NCI-H128 (cell line): ENCODE results near the gene SLAIN2.
"Not testable (repeated sequence)": the region's sequence is repeated elsewhere in the genome, so short reads cannot be mapped to it uniquely, and the experiment has no call there.

Experiments used
- DNase-seq: peaks from one replicate; lab custom pipeline; 2025; ENCODE audit not compliant: unreplicated experiment; lab: John Stamatoyannopoulos, UW

SLAIN2 gene

DNA sequence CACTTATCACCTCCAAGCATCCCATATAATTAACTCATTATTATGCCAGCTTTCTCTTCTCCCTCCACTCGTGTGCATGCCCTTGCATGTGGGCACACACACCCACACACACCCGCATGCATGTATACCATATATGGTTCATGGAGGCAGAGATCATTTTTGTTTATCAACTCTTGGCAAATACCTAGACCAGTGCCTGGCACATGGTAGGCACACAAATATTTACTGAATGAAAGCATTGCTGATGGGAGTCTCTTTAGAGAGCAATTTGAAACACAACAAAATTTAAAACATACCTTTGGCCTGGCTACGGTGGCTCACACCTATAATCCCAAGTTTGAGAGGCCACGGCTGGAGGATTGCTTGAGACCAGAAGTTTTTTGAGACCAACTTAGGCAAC lies 90.7 kb downstream of the SLAIN2 start:
- DNase-seq = no peak

DNA sequence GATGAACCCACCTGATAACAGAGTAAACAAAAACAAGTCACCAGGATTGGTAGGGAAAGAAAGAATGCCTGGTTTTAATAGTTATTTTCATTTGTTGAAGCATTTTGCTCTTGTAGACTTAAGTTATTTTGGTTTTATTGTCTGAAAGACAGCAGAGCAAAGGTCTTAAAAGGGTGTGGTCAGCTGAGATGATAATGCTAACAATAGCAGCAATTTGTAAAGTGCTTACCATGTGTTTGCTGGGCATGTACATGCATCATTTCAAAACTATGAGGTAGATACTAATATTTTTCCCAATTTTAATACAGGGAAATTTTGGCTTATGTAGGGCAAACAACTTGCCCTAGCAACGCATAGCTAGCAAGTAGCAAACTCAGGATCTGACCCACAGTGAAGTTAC lies 95.0 kb downstream of the SLAIN2 start:
- no peak for DNase-seq

DNA sequence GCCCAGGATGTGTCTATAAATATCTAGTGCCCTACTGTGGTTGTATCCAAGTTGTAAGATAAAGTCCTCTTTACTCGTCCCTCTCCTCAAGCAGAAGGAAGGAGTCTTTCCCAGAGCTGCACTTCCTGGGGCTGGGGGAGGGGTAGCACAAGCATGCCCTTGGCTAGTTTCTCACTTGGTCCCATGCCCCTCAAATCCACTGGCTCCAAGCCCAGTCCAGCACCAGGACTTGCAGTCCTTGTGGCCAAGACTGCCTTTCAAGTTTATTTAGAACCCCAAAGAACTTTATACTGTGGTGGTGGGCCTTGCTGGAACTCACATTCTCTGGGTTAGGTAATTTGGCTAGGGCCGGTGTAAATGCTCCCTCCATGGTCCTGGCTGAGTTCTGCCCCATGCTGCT lies 98.7 kb downstream of the SLAIN2 start:
- DNase-seq = no peak

DNA sequence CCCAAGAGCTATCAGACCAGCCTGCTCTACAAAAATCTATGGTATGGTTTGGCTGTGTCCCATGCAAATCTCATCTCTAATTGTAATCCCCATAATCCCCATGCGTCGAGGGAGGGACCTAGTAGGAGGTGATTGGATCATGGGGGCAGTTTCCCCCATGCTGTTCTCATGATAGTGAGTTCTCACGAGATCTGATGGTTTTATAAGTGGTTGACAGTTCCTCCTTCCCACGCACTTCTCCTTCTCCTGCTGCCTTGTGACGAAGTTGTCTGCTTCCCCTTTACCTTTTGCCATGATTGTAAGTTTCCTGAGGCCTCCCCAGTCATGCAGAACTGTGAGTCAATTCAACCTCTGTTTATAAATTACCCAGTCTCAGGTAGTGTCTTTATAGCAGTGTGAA lies 99.6 kb downstream of the SLAIN2 start:
- DNase-seq = not testable (repeated sequence)

DNA sequence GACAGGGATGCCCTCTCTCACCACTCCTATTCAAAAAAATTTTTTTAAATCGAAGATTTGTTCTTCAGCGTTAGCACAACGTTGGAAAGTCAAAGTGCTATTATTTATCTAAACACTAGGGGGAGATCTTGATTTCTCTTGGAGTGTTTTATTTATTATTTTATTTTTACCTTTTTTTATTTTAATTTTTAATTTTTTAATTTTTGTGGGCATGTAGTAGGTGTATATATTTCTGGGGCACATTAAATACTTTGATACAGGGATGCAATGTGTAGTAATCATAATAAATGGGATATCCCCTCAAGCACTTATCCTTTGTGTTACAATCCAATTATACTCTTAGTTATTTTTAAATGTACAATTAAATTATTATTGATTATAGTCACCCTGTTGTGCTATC lies 104.4 kb downstream of the SLAIN2 start:
- DNase-seq = no peak

DNA sequence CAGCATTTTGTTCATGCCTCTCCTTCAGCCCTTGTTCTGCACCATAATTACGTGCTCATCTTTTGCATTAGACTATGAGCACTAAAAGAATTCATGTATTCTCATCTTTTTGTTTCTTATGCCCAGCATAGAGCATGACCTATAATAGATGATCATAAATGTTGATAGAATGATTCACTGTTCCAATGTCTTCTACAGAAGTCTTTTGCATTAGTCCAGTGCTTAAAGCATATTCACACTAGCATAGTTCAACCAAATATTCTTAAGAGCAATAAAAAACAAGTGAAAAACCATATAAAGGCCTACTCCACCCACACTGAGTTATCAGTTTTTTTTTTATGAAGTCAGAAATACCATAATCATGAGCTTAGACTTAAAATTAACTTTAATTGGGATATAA lies 105.3 kb downstream of the SLAIN2 start:
- DNase-seq = no peak

DNA sequence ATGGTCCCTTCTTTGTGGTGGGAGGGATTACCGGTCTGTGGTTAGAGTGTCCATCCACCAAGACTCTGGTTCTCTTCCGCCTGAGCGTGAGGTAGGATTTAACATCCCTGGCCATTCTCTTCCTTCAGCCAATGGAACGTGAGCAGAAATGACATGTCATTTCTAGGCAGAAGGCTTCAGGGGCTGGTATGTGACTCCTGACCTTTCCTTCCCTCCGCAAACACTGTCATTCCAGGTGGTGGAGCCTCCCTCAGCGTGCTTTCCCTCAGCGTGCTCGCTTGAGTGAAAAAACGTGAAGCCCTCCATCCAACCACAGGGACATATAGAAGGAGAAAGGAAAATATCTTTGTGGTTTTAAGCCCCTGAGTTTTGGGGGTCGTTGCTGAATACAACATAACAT lies 107.8 kb downstream of the SLAIN2 start:
- no peak for DNase-seq

DNA sequence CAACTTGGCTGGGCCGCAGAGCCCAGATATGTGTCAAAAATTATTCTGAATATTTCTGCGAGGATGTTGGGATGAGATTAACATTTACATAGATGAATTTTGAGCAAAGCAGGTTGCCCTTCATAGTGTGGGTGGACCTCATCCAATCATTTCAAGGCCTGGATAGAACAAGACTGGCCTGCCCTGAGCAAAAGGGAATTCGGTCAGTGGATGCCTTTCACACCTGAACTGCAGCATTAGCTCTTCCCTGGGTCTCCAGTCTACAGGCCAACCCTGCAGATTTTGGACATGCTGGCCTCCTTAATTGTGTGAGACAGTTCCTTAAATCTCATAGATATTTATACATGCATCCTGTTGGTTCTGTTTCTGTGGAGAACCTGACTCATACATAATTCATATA lies 109.4 kb downstream of the SLAIN2 start:
- no peak for DNase-seq

DNA sequence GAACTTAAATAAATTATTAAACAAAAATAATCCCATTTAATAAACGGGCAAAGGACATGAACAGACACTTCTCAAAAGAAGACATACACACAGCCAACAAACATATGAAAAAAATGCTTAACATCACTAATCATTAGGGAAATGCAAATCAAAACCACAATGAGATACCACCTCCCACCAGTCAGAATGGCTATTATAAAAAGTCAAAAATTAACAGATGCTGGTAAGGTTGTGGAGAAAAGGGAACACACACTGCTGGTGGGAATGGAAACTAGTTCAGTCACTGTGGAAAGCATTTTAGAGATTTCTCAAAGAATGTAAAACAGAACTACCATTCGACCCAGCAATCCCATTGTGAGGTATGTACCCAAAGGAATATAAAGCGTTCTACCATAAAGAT lies 110.3 kb downstream of the SLAIN2 start:
- not testable (repeated sequence) for DNase-seq

DNA sequence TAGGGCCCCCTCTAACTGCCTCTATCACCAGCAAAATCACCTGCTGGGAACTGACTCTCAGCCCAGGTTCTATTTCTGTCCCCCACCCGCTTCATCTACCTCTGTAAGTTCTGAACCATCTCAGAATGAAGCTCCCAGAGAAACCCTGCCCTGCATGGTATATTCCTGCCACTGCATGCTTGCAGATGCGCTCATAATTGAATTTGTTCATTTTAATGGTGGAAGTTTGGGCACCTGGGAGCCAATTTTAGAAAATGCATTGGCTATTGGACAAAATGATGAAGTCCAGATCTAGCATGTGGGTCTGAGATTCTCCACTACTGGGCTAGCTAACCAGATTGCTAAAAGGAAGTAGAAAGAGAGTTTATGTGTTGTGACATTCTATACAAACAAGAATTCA lies 113.3 kb downstream of the SLAIN2 start:
- no peak for DNase-seq

DNA sequence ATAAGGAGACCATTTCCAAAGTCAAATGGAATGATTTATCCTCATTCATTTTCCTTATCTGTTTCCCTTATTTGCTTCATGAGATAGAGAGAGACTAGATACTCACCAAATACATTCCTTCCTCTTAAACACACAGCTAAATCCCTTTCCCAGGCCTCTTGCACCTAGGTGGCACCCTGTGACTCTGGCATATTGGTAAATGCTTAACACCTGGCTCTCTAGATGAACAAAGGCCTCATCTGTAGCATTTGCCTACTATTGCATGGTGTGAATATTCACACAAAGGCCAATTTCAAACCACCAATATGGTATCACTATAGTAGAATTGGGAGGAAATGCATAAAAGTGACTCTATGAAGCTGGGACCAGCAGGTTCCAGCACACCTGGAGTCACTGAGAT lies 119.7 kb downstream of the SLAIN2 start:
- DNase-seq = no peak

DNA sequence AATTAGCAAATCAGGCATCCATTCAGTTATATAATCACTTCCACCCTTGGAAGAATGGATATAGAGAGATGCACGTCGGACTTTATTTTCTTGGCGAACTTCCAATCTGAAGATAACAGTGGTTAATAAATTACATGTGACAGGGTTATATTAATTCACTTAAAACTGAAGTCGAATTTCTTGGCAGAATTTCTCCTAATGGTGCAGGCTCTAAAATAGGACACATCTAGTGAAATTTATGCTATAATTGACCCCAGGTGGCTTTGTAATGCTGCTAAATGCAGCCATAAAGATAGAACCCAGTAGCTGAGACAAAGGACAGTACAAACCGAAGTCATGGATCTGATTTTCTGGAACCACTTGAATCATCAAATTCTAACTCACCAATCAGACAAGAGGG lies 121.0 kb downstream of the SLAIN2 start:
- DNase-seq = no peak

DNA sequence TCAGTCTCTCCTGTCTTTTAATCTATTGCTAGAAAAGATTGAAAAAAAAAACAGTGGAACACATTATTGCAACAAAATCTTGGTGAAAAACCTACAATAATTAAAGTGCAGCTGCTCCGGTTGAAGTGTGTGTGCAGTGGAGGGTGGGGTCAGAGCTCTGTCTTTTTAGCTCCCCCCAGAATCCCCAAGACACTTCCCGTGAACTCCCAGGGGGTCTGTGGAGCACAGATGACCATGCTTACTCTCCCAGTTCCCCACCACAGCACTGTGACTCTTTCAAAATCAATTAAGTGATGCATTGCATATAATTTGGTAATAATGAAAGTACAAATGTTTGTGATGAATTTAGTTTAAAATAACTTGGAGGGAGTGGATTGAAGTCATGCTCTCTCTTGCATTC lies 126.1 kb downstream of the SLAIN2 start:
- no peak for DNase-seq

DNA sequence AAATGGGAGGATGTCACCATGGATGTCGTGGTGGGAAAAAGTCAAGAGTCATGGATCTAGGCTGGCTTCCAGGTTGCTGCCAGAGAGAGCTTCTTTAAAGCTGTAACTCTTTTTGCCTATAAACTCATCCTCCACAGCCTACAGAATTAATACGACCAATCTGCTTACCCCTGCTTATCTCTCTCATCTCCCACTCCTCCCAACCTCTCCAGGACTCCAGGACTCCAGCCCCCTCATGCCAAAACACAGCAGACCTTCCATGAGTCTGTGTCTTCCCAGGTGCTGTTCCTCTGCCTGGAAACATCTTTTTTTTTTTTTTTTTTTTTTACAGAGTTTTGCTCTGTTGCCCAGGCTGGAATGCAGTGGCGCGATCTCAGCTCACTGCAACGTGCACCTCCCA lies 126.6 kb downstream of the SLAIN2 start:
- no peak for DNase-seq

DNA sequence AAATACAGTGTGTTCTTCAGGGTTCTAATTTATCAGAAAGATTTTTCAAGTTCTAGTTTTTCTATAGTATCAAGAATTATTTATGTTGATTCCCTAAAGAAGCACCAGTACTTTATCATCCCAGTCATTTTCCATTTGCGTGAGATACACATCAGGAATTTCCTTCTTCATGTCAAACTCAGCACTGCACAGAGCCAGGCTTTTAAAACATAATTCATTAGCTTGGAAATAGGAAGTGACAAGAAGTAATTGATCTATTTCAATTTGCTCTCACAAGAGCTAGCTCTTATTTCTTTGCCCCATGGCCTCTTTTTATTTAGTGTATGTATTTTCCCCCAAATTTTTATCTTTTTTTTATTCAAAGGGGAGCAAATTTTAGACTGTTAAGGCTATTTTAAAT lies 128.8 kb downstream of the SLAIN2 start:
- DNase-seq = no peak

DNA sequence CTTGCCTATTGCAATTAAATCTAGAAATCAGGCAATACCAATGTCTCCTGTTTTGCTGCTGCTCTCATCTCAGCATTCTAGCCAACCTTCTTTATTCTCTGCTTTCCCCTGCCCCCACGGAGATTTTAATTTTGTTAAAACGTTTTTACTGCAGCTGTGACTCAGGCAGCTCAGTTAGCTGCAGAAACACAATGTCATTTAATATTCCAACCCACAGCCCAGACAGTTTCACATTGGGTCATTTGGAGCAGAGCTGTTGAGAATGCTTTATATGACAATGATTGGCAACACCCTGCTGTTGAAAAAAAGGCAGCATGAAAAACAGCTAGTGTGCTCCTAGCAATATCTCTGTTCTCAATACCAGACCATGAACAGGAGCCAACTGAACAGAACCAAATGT lies 129.2 kb downstream of the SLAIN2 start:
- peak; percentile 48 for DNase-seq

DNA sequence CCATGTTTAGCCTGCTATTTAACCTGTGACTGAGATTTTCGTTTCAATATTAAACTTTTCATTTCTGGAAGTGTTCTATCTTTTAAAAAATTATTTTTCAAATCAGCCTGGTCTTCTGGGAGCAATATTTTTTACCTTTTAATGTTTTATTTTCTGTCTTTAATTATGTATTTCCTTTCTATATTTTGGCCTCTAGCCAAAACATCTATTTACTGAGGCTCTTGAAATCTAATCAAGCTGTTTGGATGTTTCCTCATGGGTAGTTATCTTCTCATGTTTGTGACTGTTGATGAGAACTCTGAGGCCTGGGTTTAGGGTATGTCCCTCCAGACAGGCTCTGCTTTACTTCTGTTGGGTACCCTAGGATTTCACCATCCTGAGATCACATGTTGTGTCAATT lies 131.5 kb downstream of the SLAIN2 start:
- no peak for DNase-seq

DNA sequence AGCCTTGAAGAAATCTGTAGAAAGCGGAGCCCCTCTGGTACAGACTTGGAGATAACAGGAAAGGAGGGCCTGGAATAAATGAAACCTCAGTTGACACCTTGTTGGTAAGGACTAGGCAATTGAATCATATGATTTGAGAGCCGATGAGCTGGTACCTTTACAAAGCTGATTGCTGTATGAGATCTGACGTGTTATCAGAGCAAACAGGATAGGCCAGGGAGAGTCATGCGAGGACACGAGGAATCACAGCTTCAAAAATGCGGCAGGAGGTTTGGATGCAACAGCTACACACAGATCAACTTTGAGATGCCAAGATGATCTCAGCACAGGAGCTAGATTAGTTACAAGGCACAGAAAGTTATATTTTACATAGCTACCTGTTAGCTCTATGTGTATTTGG lies 134.4 kb downstream of the SLAIN2 start:
- no peak for DNase-seq
